ENCODE measurements around the gene PHACTR1.

The PHACTR1 gene

GRCh38 chr6:13332349-13332706, 615.8 kb downstream of the PHACTR1 start:
- DNase-seq = no peak

GRCh38 chr6:13334953-13335352, 618.4 kb downstream of the PHACTR1 start:
- no peak for DNase-seq

GRCh38 chr6:13336553-13336952, 620.0 kb downstream of the PHACTR1 start:
- peak; percentile 72 for DNase-seq

GRCh38 chr6:13338038-13338437, 621.5 kb downstream of the PHACTR1 start:
- no peak for DNase-seq
